NAMALWA (cell line): Measurements from ENCODE around the gene ABAT.

ENCODE experiments used
- DNase-seq: peaks from one replicate; pipeline ENCODE4 v3.0.0-alpha.2; 2015; ENCODE audit warnings: low spot score

The ABAT gene

GRCh38 chr16:8674413-8675022, at the start of gene ABAT:
Gene ABAT, plus strand, starts transcription at chr16:8674617. Its CDS starts 61,123 bp downstream, at chr16:8735740.
- peak; percentile 91 for DNase-seq

- no peak for DNase-seq
Observed at GRCh38 chr16:8625491-8626087, 48.8 kb upstream of the ABAT start.

- DNase-seq: no peak
Observed at GRCh38 chr16:8626946-8627345, 47.5 kb upstream of the ABAT start.

GRCh38 chr16:8627456-8627855, 47.0 kb upstream of the ABAT start:
- DNase-seq: no peak

- DNase-seq: no peak
Observed at GRCh38 chr16:8628981-8629725, 45.3 kb upstream of the ABAT start.

- DNase-seq: no peak
Observed at GRCh38 chr16:8630255-8630953, 44.0 kb upstream of the ABAT start.

GRCh38 chr16:8631373-8631772, 43.0 kb upstream of the ABAT start:
- no peak for DNase-seq

GRCh38 chr16:8631818-8632465, 42.5 kb upstream of the ABAT start:
- DNase-seq: no peak

- DNase-seq: no peak
Observed at GRCh38 chr16:8632675-8633182, 41.7 kb upstream of the ABAT start.

- peak; percentile 54 for DNase-seq
Observed at GRCh38 chr16:8634991-8635736, 39.3 kb upstream of the ABAT start.

GRCh38 chr16:8639694-8640093, 34.7 kb upstream of the ABAT start:
- DNase-seq: no peak

- DNase-seq: no peak
Observed at GRCh38 chr16:8641671-8642070, 32.7 kb upstream of the ABAT start.

- no peak for DNase-seq
Observed at GRCh38 chr16:8642146-8642545, 32.3 kb upstream of the ABAT start.

GRCh38 chr16:8644211-8645140, 29.9 kb upstream of the ABAT start:
- DNase-seq: no peak

GRCh38 chr16:8645141-8645521, 29.3 kb upstream of the ABAT start:
- DNase-seq: no peak

GRCh38 chr16:8645831-8646230, 28.6 kb upstream of the ABAT start:
- DNase-seq: no peak

GRCh38 chr16:8646326-8647053, 27.9 kb upstream of the ABAT start:
- no peak for DNase-seq

GRCh38 chr16:8647721-8648318, 26.6 kb upstream of the ABAT start:
- no peak for DNase-seq

GRCh38 chr16:8648877-8649276, 25.5 kb upstream of the ABAT start:
- no peak for DNase-seq
